ENCODE measurements around the gene DMD.

GRCh38 chrX:31543634-31544033 is 1667.7 kb downstream of the DMD start:
- no peak for TF ChIP-seq POLR2AphosphoS5 (IDR thresholded peaks at IDR 0.05; ENCODE audit: low read depth, low read length)
- TF ChIP-seq SIN3A (IDR thresholded peaks at IDR 0.05; ENCODE audit: borderline replicate concordance, insufficient read depth, low read length), result no peak
- TF ChIP-seq REST (IDR thresholded peaks at IDR 0.05; ENCODE audit: insufficient read depth in 1 of 2, low read depth in 2 of 2, low read length in 2 of 2), result no peak
